Mesenchymal stem cell (in vitro differentiated cells and primary cell): ENCODE results near the gene PRKAG2.
A peak's percentile ranks its signal among the peaks of the same experiment; 100 is the strongest.

Experiments
- DNase-seq: peaks from one replicate; pipeline ENCODE4 v3.0.0-alpha.2; 2013
- H2AFZ ChIP-seq: one replicate; pipeline ENCODE4 v1.6.1; 2013; ENCODE audit warnings: low read depth, mild to moderate bottlenecking, control low read depth, inconsistent platforms, low read length, moderate library complexity
- H2AK5ac ChIP-seq: 2 replicates; pipeline ENCODE4 v1.6.1; 2013; ENCODE audit warnings: low read length, moderate library complexity, mild to moderate bottlenecking, inconsistent platforms; ENCODE audit not compliant: severe bottlenecking
- H2BK120ac ChIP-seq: one replicate; pipeline ENCODE4 v1.6.1; 2013; ENCODE audit warnings: low read depth, mild to moderate bottlenecking, inconsistent platforms, low read length, moderate library complexity
- H2BK12ac ChIP-seq, 2 experiments: one replicate each; pipeline ENCODE4 v1.6.1; 2013; ENCODE audit warnings: inconsistent platforms in 2 of 2, low read length in 2 of 2, mild to moderate bottlenecking in 2 of 2, moderate library complexity in 2 of 2, control low read depth in 1 of 2
- H2BK15ac ChIP-seq: one replicate; pipeline ENCODE4 v1.6.1; 2013; ENCODE audit warnings: mild to moderate bottlenecking, low read depth, inconsistent platforms; ENCODE audit not compliant: poor library complexity, severe bottlenecking
- H2BK5ac ChIP-seq: 2 replicates; pipeline ENCODE4 v1.6.1; 2013; ENCODE audit warnings: low read depth, mild to moderate bottlenecking, low read length, control low read depth, inconsistent platforms; ENCODE audit not compliant: poor library complexity, severe bottlenecking
- H3K14ac ChIP-seq, 2 experiments: one replicate each; pipeline ENCODE4 v1.6.1; 2013; ENCODE audit warnings: inconsistent platforms in 2 of 2, low read length in 2 of 2, control low read depth in 1 of 2, mild to moderate bottlenecking in 1 of 2, moderate library complexity in 1 of 2
- H3K18ac ChIP-seq, 2 experiments: one replicate each; pipeline ENCODE4 v1.6.1; 2013; ENCODE audit warnings: inconsistent platforms in 2 of 2, low read length in 2 of 2, control low read depth in 1 of 2, low read depth in 1 of 2, mild to moderate bottlenecking in 1 of 2
- H3K23ac ChIP-seq, 2 experiments: one replicate each; pipeline ENCODE4 v1.6.1; 2013; ENCODE audit warnings: inconsistent platforms in 2 of 2, low read length in 2 of 2, mild to moderate bottlenecking in 2 of 2, moderate library complexity in 2 of 2, control low read depth in 1 of 2
- H3K27ac ChIP-seq: 2 replicates; pipeline ENCODE4 v1.5.1; 2013; ENCODE audit warnings: mild to moderate bottlenecking, moderate library complexity, low read length, control low read depth, inconsistent platforms; ENCODE audit not compliant: poor library complexity, severe bottlenecking
- H3K27me3 ChIP-seq, 2 experiments: 2 replicates each; pipeline versions ENCODE4 v1.6.1 to v1.7.0; 2013; ENCODE audit warnings: low read length in 2 of 2, mild to moderate bottlenecking in 2 of 2, moderate library complexity in 2 of 2, control low read depth in 1 of 2, inconsistent platforms in 1 of 2; ENCODE audit not compliant: control insufficient read depth in 1 of 2, insufficient read depth in 1 of 2
- H3K36me3 ChIP-seq, 2 experiments: 2 replicates each; pipeline versions ENCODE4 v1.6.1 to v1.7.0; 2013; ENCODE audit warnings: low read length in 2 of 2, control low read depth in 1 of 2, inconsistent platforms in 1 of 2, low read depth in 1 of 2, mild to moderate bottlenecking in 1 of 2; ENCODE audit not compliant: insufficient read depth in 2 of 2, control insufficient read depth in 1 of 2
- H3K4ac ChIP-seq, 2 experiments: one replicate each; pipeline ENCODE4 v1.6.1; 2013; ENCODE audit warnings: inconsistent platforms in 2 of 2, low read length in 2 of 2, mild to moderate bottlenecking in 2 of 2, moderate library complexity in 2 of 2, control low read depth in 1 of 2, low read depth in 1 of 2
- H3K4me1 ChIP-seq: 2 replicates; pipeline ENCODE4 v1.6.1; 2013; ENCODE audit warnings: low read depth, low read length, control low read depth; ENCODE audit not compliant: control insufficient read depth, insufficient read depth
- H3K4me2 ChIP-seq: 2 replicates; pipeline ENCODE4 v1.6.1; 2013; ENCODE audit warnings: low read length, mild to moderate bottlenecking, inconsistent platforms; ENCODE audit not compliant: poor library complexity, severe bottlenecking
- H3K4me3 ChIP-seq, 2 experiments: 2 replicates each; pipeline versions ENCODE4 v1.5.1 to v1.7.0; 2013; ENCODE audit warnings: low read length in 2 of 2, mild to moderate bottlenecking in 2 of 2, control low read depth in 1 of 2, low read depth in 1 of 2; ENCODE audit not compliant: insufficient read depth in 1 of 2
- H3K79me1 ChIP-seq: replicated peaks from 2 replicates; pipeline ENCODE4 v1.6.1; 2013; ENCODE audit warnings: mild to moderate bottlenecking, control low read depth, low read length, inconsistent platforms; ENCODE audit not compliant: poor library complexity, severe bottlenecking
- H3K9ac ChIP-seq: 2 replicates; pipeline ENCODE4 v1.7.0; 2013; ENCODE audit warnings: mild to moderate bottlenecking, low read length, moderate library complexity
- H3K9me3 ChIP-seq: 2 replicates; pipeline ENCODE4 v1.7.0; 2013; ENCODE audit warnings: mild to moderate bottlenecking, low read length; ENCODE audit not compliant: control insufficient read depth
- H4K8ac ChIP-seq: one replicate; pipeline ENCODE4 v1.6.1; 2013; ENCODE audit warnings: inconsistent platforms, mild to moderate bottlenecking, low read length, moderate library complexity
- H4K91ac ChIP-seq: one replicate; pipeline ENCODE4 v1.6.1; 2013; ENCODE audit warnings: mild to moderate bottlenecking, low read length, inconsistent platforms
- WGBS: methylation state at CpG from one replicate; pipeline ENCODE4 v1.1.7; 2013; ENCODE audit warnings: mixed read lengths; 5-methylcytosine and 5-hydroxymethylcytosine counted together

Gene PRKAG2

GRCh38 chr7:151689196-151689971, 187.5 kb downstream of the PRKAG2 start:
- Histone ChIP-seq H2BK5ac (no peak overlapping the region), H4K91ac (peak overlapping the region; percentile 23), H2BK15ac (no peak overlapping the region), H3K23ac (no peak overlapping the region), H4K8ac (no peak overlapping the region), H2AK5ac (peak overlapping the region; percentile 92), H3K79me1 (no peaks in the 10 kb centered on the region), H3K4me1 (peaks cover 38% of the 10 kb centered on the region), H3K9ac (no peak overlapping the region), H3K4ac (no peak overlapping the region), H3K4me3 (no peak overlapping the region), H3K18ac (peak overlapping the region in 1 of 2 experiments; percentile 75), H3K4me2 (no peak overlapping the region), H2BK12ac (peak overlapping the region; percentile 46 to 85), H3K27me3 (no peaks in the 10 kb centered on the region), H3K27ac (no peak overlapping the region), H2AFZ (no peak overlapping the region), H3K14ac (peak overlapping the region in 1 of 2 experiments; percentile 82), H2BK120ac (peak overlapping the region; percentile 57), H3K36me3 (no peaks in the 10 kb centered on the region), H3K9me3 (no peaks in the 10 kb centered on the region)
- no peak for DNase-seq
- 89% methylated on average over 22 of the region's 22 CpGs for WGBS

GRCh38 chr7:151688236-151688780, 188.6 kb downstream of the PRKAG2 start:
- H3K23ac ChIP-seq, result no peak overlapping the region

GRCh38 chr7:151687523-151688235, 189.2 kb downstream of the PRKAG2 start:
- Histone ChIP-seq H2BK12ac (peak overlapping the region; percentile 80 to 90), H3K27ac (peak overlapping the region; percentile 79), H2BK5ac (peak overlapping the region; percentile 92), H2AFZ (no peak overlapping the region), H3K36me3 (no peaks in the 10 kb centered on the region), H3K4me2 (no peak overlapping the region), H3K27me3 (no peaks in the 10 kb centered on the region), H2BK15ac (peak overlapping the region; percentile 95), H3K4me1 (peaks cover 37% of the 10 kb centered on the region), H2BK120ac (peak overlapping the region; percentile 100), H3K9ac (peak overlapping the region; percentile 48), H4K8ac (peak overlapping the region; percentile 93), H3K23ac (no peak overlapping the region), H3K14ac (no peak overlapping the region), H3K4ac (peak overlapping the region; percentile 75 to 84), H2AK5ac (peak overlapping the region; percentile 71), H3K4me3 (no peak overlapping the region), H3K79me1 (no peaks in the 10 kb centered on the region), H4K91ac (peak overlapping the region; percentile 98), H3K18ac (peak overlapping the region; percentile 78 to 95), H3K9me3 (no peaks in the 10 kb centered on the region)
- WGBS, result 7% methylated on average over 14 of the region's 16 CpGs
- peak; percentile 95 for DNase-seq

More at GRCh38 chr7:151688236-151688780, 188.6 kb downstream of the PRKAG2 start:
- Histone ChIP-seq H3K27ac (peak overlapping the region; percentile 43), H2BK12ac (peak overlapping the region; percentile 57 to 80), H3K27me3 (no peaks in the 10 kb centered on the region), H4K91ac (peak overlapping the region; percentile 90), H3K79me1 (no peaks in the 10 kb centered on the region), H4K8ac (peak overlapping the region; percentile 93), H3K4me1 (peaks cover 37% of the 10 kb centered on the region), H3K18ac (peak overlapping the region; percentile 78 to 95), H2AK5ac (peak overlapping the region; percentile 71), H3K36me3 (no peaks in the 10 kb centered on the region), H2BK15ac (peak overlapping the region; percentile 95), H2AFZ (no peak overlapping the region), H3K4ac (peak overlapping the region; percentile 75 to 84), H3K9me3 (no peaks in the 10 kb centered on the region), H3K4me3 (no peak overlapping the region), H2BK5ac (peak overlapping the region; percentile 92), H3K4me2 (no peak overlapping the region), H3K9ac (peak overlapping the region; percentile 48), H2BK120ac (peak overlapping the region; percentile 100), H3K14ac (no peak overlapping the region)
- DNase-seq, result no peak
- 52% methylated on average over 19 of the region's 19 CpGs for WGBS

- no peak overlapping the region for H3K23ac ChIP-seq
- H2BK5ac ChIP-seq, result peak overlapping the region; percentile 21
- 68% methylated on average over 1 of the region's 2 CpGs for WGBS
- H3K4me3 ChIP-seq, result no peak overlapping the region
- H2BK15ac ChIP-seq, result no peak overlapping the region
- H3K18ac ChIP-seq, result peak overlapping the region; percentile 2 to 40
- no peak overlapping the region for H3K4me2 ChIP-seq
- no peak overlapping the region for H2AFZ ChIP-seq
- peak overlapping the region in 1 of 2 experiments; percentile 7 for H2BK12ac ChIP-seq
- H3K79me1 ChIP-seq, result no peaks in the 10 kb centered on the region
- DNase-seq, result no peak
- H3K4ac ChIP-seq, result no peak overlapping the region
- no peaks in the 10 kb centered on the region for H3K36me3 ChIP-seq
- H3K27me3 ChIP-seq, result no peaks in the 10 kb centered on the region
- no peak overlapping the region for H3K14ac ChIP-seq
- H4K8ac ChIP-seq, result no peak overlapping the region
- H3K27ac ChIP-seq, result peak overlapping the region; percentile 79
- no peak overlapping the region for H4K91ac ChIP-seq
- peak overlapping the region; percentile 14 for H3K9ac ChIP-seq
- no peaks in the 10 kb centered on the region for H3K9me3 ChIP-seq
- H3K4me1 ChIP-seq, result peaks cover 37% of the 10 kb centered on the region
- H2AK5ac ChIP-seq, result peak overlapping the region; percentile 0
- H2BK120ac ChIP-seq, result no peak overlapping the region
Measured at GRCh38 chr7:151686826-151687225, 190.1 kb downstream of the PRKAG2 start.
